Measurements from ENCODE around the gene RFK.

- TF ChIP-seq CTCF (IDR thresholded peaks at IDR 0.05) (peak in 1 of 6 experiments; percentile 8), POLR2A (IDR thresholded peaks at IDR 0.05) (no peak)
Measured at GRCh38 chr9:76394960-76395252, 680 bp upstream of the RFK start.

Measured in thyroid gland (tissue), 4 donors.